ENCODE results near the gene HDAC9. TPM values are rescaled to one million over a fixed set of nuclear protein-coding genes. Genes with fewer than 3 reads are reported as not detected.

Gene HDAC9
- polyA plus RNA-seq, 2 of the 4 experiments (the other 2 are of a cell fraction): 0.05 to 0.26 TPM

DNA sequence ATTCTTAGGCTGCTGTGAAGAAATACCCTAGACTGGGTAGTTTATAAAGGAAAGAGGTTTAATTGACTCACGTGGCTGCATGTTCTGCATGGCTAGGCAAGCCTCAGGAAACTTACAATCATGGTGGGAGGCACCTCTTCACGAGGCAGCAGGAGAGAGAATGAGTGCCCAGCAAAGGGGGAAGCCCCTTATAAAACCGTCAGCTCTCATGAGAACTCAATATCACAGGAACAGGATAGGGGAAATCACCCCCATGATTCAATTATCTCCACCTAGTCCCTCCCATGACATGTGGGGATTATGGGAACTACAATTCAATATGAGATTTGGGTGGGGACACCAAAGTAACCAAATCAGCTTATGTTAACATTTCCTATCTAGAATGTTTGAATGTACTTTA is 362.7 kb downstream of the HDAC9 start:
- Histone ChIP-seq H3K27ac (no peak overlapping the region), H3K4me3 (no peak overlapping the region), H3K9me3 (no peaks in the 10 kb centered on the region), H3K4me1 (no peaks in the 10 kb centered on the region), H3K4me2 (no peak overlapping the region)
- ATAC-seq: no peak
- TF ChIP-seq HOXB5 (CRISPR knock-in tag; IDR thresholded peaks at IDR 0.05): no peak
- TF ChIP-seq HOXA7 (CRISPR knock-in tag; IDR thresholded peaks at IDR 0.05): no peak
- TF ChIP-seq KDM5A (IDR thresholded peaks at IDR 0.05): no peak
- no peak for TF ChIP-seq JUN (IDR thresholded peaks at IDR 0.05)
- no peak for TF ChIP-seq HOXB13 (CRISPR knock-in tag; IDR thresholded peaks at IDR 0.05; ENCODE audit: low read depth)
- DNase-seq (ENCODE audit: low read depth in 1 of 2, low spot score in 1 of 2): no peak
- 11% methylated on average over 3 of the region's 3 CpGs for WGBS (ENCODE audit: missing lambda C conversion rate)
- no peak for FAIRE-seq
- ChIA-PET POLR2A (no interaction called here), CTCF (no interaction called here)

DNA sequence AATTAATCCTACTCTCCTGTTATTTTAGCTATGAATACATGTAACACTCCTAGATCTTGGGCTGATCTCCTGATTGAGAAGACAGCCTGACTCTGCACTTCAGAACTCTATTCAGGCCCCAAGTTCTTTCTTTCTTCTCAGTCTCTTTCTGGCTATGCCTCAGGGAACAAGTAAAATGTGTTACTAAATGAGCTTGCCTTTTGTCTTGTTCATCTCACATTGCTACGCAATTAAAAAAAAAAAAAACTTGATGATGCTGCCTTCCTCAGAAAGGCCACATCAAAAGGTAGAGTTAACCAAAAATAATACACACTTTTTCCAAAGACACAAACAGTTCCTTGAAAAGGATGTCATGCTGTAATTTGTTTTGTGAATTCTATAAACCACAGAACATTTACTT is 363.8 kb downstream of the HDAC9 start:
- no peaks in the 10 kb centered on the region for H3K4me1 ChIP-seq
- WGBS (ENCODE audit: missing lambda C conversion rate): 60% methylated on average over 1 of the region's 1 CpG
- no peak for DNase-seq (ENCODE audit: low read depth in 1 of 2, low spot score in 1 of 2)
- no peak overlapping the region for H3K4me3 ChIP-seq
- H3K4me2 ChIP-seq: no peak overlapping the region
- FAIRE-seq: no peak
- ChIA-PET POLR2A (no interaction called here), CTCF (no interaction called here)
- no peak for ATAC-seq
- no peaks in the 10 kb centered on the region for H3K9me3 ChIP-seq
- TF ChIP-seq HOXA7 (CRISPR knock-in tag; IDR thresholded peaks at IDR 0.05) (no peak), SREBF2 (IDR thresholded peaks at IDR 0.05) (no peak), BHLHE40 (IDR thresholded peaks at IDR 0.05; ENCODE audit: low read depth, low read length) (no peak), NFE2L2 (conservative IDR thresholded peaks at IDR 0.05; ENCODE audit: low read length) (no peak), ZFP36 (IDR thresholded peaks at IDR 0.05; ENCODE audit: borderline replicate concordance, partially characterized antibody) (no peak)
- TF ChIP-seq, protein P1, sequence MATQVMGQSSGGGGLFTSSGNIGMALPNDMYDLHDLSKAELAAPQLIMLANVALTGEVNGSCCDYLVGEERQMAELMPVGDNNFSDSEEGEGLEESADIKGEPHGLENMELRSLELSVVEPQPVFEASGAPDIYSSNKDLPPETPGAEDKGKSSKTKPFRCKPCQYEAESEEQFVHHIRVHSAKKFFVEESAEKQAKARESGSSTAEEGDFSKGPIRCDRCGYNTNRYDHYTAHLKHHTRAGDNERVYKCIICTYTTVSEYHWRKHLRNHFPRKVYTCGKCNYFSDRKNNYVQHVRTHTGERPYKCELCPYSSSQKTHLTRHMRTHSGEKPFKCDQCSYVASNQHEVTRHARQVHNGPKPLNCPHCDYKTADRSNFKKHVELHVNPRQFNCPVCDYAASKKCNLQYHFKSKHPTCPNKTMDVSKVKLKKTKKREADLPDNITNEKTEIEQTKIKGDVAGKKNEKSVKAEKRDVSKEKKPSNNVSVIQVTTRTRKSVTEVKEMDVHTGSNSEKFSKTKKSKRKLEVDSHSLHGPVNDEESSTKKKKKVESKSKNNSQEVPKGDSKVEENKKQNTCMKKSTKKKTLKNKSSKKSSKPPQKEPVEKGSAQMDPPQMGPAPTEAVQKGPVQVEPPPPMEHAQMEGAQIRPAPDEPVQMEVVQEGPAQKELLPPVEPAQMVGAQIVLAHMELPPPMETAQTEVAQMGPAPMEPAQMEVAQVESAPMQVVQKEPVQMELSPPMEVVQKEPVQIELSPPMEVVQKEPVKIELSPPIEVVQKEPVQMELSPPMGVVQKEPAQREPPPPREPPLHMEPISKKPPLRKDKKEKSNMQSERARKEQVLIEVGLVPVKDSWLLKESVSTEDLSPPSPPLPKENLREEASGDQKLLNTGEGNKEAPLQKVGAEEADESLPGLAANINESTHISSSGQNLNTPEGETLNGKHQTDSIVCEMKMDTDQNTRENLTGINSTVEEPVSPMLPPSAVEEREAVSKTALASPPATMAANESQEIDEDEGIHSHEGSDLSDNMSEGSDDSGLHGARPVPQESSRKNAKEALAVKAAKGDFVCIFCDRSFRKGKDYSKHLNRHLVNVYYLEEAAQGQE (IDR thresholded peaks at IDR 0.05): no peak
- TF ChIP-seq, protein P2, sequence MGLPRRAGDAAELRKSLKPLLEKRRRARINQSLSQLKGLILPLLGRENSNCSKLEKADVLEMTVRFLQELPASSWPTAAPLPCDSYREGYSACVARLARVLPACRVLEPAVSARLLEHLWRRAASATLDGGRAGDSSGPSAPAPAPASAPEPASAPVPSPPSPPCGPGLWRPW (IDR thresholded peaks at IDR 0.05): no peak
- no peak overlapping the region for H3K27ac ChIP-seq

DNA sequence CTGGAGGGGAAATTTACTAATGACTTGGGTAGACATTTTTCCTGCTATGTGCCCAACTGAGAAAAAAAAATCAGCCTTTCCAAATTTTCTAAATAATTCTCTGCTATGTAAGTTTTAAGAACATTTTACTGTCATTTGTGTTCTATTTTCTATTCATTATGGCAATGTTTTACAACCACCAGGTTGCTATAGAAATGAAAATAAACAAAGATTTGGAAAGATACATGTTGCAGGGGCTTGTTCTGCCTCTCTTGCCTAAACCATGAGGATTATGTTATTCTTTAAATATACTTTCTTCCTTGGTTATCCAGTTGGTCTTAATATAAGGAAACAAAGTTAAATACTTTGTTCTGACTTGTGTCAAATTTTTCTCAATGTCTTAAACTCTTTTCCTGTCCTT is 364.7 kb downstream of the HDAC9 start:
- POLR2A ChIA-PET: no interaction called here
- ATAC-seq (no peak), FAIRE-seq (peak; percentile 23), DNase-seq (ENCODE audit: low read depth in 1 of 2, low spot score in 1 of 2) (no peak)
- Histone ChIP-seq H3K27ac (no peak overlapping the region), H3K4me1 (no peaks in the 10 kb centered on the region), H3K4me2 (no peak overlapping the region), H3K9me3 (no peaks in the 10 kb centered on the region), H3K4me3 (no peak overlapping the region)
- TF ChIP-seq, protein P3, sequence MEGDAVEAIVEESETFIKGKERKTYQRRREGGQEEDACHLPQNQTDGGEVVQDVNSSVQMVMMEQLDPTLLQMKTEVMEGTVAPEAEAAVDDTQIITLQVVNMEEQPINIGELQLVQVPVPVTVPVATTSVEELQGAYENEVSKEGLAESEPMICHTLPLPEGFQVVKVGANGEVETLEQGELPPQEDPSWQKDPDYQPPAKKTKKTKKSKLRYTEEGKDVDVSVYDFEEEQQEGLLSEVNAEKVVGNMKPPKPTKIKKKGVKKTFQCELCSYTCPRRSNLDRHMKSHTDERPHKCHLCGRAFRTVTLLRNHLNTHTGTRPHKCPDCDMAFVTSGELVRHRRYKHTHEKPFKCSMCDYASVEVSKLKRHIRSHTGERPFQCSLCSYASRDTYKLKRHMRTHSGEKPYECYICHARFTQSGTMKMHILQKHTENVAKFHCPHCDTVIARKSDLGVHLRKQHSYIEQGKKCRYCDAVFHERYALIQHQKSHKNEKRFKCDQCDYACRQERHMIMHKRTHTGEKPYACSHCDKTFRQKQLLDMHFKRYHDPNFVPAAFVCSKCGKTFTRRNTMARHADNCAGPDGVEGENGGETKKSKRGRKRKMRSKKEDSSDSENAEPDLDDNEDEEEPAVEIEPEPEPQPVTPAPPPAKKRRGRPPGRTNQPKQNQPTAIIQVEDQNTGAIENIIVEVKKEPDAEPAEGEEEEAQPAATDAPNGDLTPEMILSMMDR (IDR thresholded peaks at IDR 0.05): no peak
- no peak for TF ChIP-seq EHMT2 (IDR thresholded peaks at IDR 0.05; ENCODE audit: low read depth)
- CTCF ChIA-PET: no interaction called here

DNA sequence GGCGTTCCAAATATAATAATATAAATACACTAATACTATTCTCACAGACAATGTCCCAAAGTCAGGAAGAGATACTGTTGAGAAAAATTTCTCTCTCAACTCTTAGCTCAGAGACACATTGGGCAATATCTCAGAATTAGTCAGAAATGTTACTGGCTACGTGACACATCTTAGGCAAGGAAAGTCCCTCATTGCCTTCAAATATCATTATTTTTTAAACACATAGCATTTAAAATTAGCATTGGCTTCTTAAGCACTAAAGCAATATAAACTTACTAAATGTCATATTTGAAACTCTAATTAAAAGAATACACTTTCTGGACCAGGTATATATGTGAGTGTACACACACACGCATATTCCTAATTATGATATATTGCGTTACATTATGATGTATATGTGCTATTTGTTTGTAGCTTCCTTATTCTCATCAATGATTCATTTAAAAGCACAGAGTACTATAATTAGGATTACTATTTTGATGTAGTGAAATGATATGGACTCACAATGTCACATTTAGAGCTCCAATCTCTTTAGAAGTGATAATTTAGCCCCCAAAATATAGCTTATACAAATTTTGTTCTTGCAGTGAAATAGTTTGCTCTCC is 366.1 kb downstream of the HDAC9 start:
- no peak for DNase-seq (ENCODE audit: low read depth in 1 of 2, low spot score in 1 of 2)
- FAIRE-seq: no peak
- POLR2A ChIA-PET: no interaction called here

More for the DNA sequence above, 366.1 kb downstream of the HDAC9 start:
- Histone ChIP-seq H3K4me1 (no peaks in the 10 kb centered on the region), H3K4me2 (no peak overlapping the region), H3K27ac (no peak overlapping the region), H3K4me3 (no peak overlapping the region), H3K9me3 (no peaks in the 10 kb centered on the region)
- TF ChIP-seq HEYL (CRISPR knock-in tag; IDR thresholded peaks at IDR 0.05) (no peak), EHF (CRISPR knock-in tag; IDR thresholded peaks at IDR 0.05) (no peak), ZNF302 (CRISPR knock-in tag; IDR thresholded peaks at IDR 0.05) (no peak), ZSCAN20 (CRISPR knock-in tag; IDR thresholded peaks at IDR 0.05) (no peak), HOXA7 (CRISPR knock-in tag; IDR thresholded peaks at IDR 0.05) (no peak)
- TF ChIP-seq, protein P4, sequence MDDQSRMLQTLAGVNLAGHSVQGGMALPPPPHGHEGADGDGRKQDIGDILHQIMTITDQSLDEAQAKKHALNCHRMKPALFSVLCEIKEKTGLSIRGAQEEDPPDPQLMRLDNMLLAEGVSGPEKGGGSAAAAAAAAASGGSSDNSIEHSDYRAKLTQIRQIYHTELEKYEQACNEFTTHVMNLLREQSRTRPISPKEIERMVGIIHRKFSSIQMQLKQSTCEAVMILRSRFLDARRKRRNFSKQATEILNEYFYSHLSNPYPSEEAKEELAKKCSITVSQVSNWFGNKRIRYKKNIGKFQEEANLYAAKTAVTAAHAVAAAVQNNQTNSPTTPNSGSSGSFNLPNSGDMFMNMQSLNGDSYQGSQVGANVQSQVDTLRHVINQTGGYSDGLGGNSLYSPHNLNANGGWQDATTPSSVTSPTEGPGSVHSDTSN (IDR thresholded peaks at IDR 0.05): no peak
- ATAC-seq: no peak
- WGBS (ENCODE audit: missing lambda C conversion rate): 50% methylated on average over 4 of the region's 4 CpGs
- CTCF ChIA-PET: interaction anchor here (1.0 kb wide), 1 partner anchor 33 kb away, joined by 3 read pairs; no protein-coding TSS in a partner anchor
